C4-2B (cell line): ENCODE results near the gene DEFB126.

Experiments
- H3K27ac ChIP-seq: fragments of 450-650 bp; 2 replicates; pipeline ENCODE4 v1.5.1; 2017
- ZFX ChIP-seq: fragments of 450-650 bp; IDR thresholded peaks from 2 replicates; pipeline ENCODE4 v1.6.1; 2017
- TF ChIP-seq, protein P1 (sequence below): fragments of 450-650 bp; conservative IDR thresholded peaks from 2 replicates; pipeline ENCODE4 v1.5.1; 2017; ENCODE audit warnings: mild to moderate bottlenecking

The DEFB126 gene

DNA sequence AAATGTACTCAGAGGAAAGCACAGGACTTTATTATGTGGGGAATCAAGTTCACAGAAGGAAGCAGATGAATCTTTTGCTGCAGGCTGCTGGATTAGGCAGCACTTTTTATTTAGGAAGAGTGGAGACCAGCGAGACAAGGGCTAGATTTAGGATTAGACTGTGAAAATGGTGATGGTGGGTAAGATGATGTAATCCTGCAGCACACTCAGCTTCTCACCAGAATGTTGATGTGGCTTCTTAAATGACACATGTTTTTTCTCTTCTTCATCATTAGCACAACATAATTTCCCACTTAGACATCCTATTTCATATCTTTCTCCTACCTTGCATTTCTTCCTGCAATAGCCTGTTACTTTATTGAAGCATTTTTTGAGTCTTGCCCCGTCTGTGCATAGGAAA lies 45.3 kb downstream of the DEFB126 start:
- no peak overlapping the region for H3K27ac ChIP-seq
- no peak for TF ChIP-seq ZFX
- TF ChIP-seq, protein P1, sequence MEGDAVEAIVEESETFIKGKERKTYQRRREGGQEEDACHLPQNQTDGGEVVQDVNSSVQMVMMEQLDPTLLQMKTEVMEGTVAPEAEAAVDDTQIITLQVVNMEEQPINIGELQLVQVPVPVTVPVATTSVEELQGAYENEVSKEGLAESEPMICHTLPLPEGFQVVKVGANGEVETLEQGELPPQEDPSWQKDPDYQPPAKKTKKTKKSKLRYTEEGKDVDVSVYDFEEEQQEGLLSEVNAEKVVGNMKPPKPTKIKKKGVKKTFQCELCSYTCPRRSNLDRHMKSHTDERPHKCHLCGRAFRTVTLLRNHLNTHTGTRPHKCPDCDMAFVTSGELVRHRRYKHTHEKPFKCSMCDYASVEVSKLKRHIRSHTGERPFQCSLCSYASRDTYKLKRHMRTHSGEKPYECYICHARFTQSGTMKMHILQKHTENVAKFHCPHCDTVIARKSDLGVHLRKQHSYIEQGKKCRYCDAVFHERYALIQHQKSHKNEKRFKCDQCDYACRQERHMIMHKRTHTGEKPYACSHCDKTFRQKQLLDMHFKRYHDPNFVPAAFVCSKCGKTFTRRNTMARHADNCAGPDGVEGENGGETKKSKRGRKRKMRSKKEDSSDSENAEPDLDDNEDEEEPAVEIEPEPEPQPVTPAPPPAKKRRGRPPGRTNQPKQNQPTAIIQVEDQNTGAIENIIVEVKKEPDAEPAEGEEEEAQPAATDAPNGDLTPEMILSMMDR: no peak

DNA sequence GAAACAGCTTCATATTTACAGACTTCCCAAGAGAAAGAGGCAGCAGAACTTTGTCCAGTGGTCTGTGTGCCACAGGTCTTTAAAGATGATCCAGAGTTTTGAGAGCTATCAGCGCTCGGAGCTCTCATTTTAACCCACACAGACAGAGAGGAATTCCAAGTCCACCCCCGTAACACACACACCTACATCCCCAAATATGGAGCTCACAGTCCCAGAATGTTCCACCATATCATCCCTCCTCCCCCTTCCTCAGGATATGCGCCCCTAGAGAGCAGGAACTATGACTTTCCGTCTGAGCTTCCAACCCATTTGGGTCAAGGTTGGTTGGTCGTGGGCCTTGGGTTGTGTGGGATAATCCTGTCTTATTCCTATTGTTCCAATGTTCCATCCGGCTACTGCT lies 47.2 kb downstream of the DEFB126 start, which contains the start of gene DEFB128:
Gene DEFB128, minus strand, starts transcription at position 101 of the 400 bp plus-strand sequence. Its CDS starts 88 bp downstream, at position 13.
- TF ChIP-seq, protein P1: no peak
- TF ChIP-seq ZFX: no peak
- H3K27ac ChIP-seq: no peak within 1 kb of the TSS
